Activated CD8-positive, alpha-beta T cell treated with anti-CD3 and anti-CD28 coated beads for 36 hours (primary cell): ENCODE measurements around the gene GRK5. TPM values are rescaled to one million over a fixed set of nuclear protein-coding genes. Genes with fewer than 3 reads are reported as not detected.

Source experiments
- ATAC-seq: fragments of 200-7000 bp; cut with Tn5 transposase; one replicate; pipeline ENCODE4 v1.10.0; 2021; ENCODE audit warnings: mild to moderate bottlenecking, moderate library complexity
- CTCF ChIA-PET: fragments of 350-600 bp; sonication (Branson Sonifier 250); formaldehyde crosslinking; loops from one replicate; lab custom pipeline; 2021; ENCODE audit warnings: antibody characterized with exemption; lab: Charles Lee
- POLR2A ChIA-PET: fragments of 350-600 bp; sonication (Branson Sonifier 250); formaldehyde crosslinking; loops from one replicate; lab custom pipeline; 2021; ENCODE audit warnings: antibody characterized with exemption; lab: Charles Lee
- DNase-seq: peaks from one replicate; pipeline ENCODE4 v3.0.0-alpha.2; 2020
- H3K27ac Mint-ChIP-seq: one replicate; pipeline ENCODE4 v1.8.0; 2021; ENCODE audit warnings: mild to moderate bottlenecking, mixed read lengths
- H3K27me3 Mint-ChIP-seq: one replicate; pipeline ENCODE4 v1.8.0; 2021; ENCODE audit warnings: mixed read lengths
- H3K36me3 Mint-ChIP-seq: one replicate; pipeline ENCODE4 v1.8.0; 2021; ENCODE audit warnings: low read depth, mixed read lengths
- H3K4me1 Mint-ChIP-seq: one replicate; pipeline ENCODE4 v1.8.0; 2021; ENCODE audit warnings: low read depth, mixed read lengths
- H3K4me3 Mint-ChIP-seq: one replicate; pipeline ENCODE4 v1.8.0; 2021; ENCODE audit warnings: mild to moderate bottlenecking, moderate library complexity, mixed read lengths
- H3K9me3 Mint-ChIP-seq: one replicate; pipeline ENCODE4 v1.8.0; 2021; ENCODE audit warnings: mixed read lengths
- CTCF ChIP-seq: fragments of 200-600 bp; IDR thresholded peaks from one replicate; pipeline ENCODE4 v1.8.0; 2022; ENCODE audit warnings: antibody characterized with exemption, mild to moderate bottlenecking
- intact Hi-C: fragments of 100-400 bp; cut with micrococcal nuclease; formaldehyde crosslinking; loops from one replicate; pipeline ENCODE4 v1.10.0; 2022
- total RNA-seq, 2 experiments: library from RNA; stranded (reverse); gene quantifications; one replicate each; pipeline ENCODE4 v1.2.3, GENCODE V29; 2021

Gene GRK5
- total RNA-seq, 2 experiments from 2014 or later = 14.8 to 15.6 TPM

GRCh38 chr10:119315128-119316001 is 108.0 kb downstream of the GRK5 start:
- intact Hi-C loops = loop anchor here (2.0 kb wide), 1 partner anchor 107 kb away; no protein-coding TSS in a partner anchor
- peak; percentile 93 for DNase-seq
- POLR2A ChIA-PET = interaction anchor here (1.0 to 2.3 kb wide), 7 partner anchors 10 to 108 kb away, joined by 3 to 24 read pairs (median 5); partner anchors contain the start of gene GRK5
- peak; percentile 78 for ATAC-seq
- H3K4me1 Mint-ChIP-seq = peaks cover 54% of the 10 kb centered on the region
- H3K36me3 Mint-ChIP-seq = peaks cover 6% of the 10 kb centered on the region
- no peak for TF ChIP-seq CTCF
- peaks cover 4% of the 10 kb centered on the region for H3K9me3 Mint-ChIP-seq
- peak overlapping the region; percentile 95 for H3K27ac Mint-ChIP-seq
- CTCF ChIA-PET = interaction anchor here (1.2 to 2.2 kb wide), 4 partner anchors 9 to 200 kb away, joined by 3 to 12 read pairs (median 7); no protein-coding TSS in a partner anchor
- peak overlapping the region; percentile 27 for H3K4me3 Mint-ChIP-seq
- peaks cover 1% of the 10 kb centered on the region for H3K27me3 Mint-ChIP-seq

GRCh38 chr10:119316002-119316358 is 108.6 kb downstream of the GRK5 start:
- H3K4me1 Mint-ChIP-seq = peaks cover 57% of the 10 kb centered on the region
- intact Hi-C loops = no loop called here
- no peak for TF ChIP-seq CTCF
- peak overlapping the region; percentile 95 for H3K27ac Mint-ChIP-seq
- ATAC-seq (no peak), DNase-seq (no peak)
- H3K4me3 Mint-ChIP-seq = no peak overlapping the region
- peaks cover 4% of the 10 kb centered on the region for H3K9me3 Mint-ChIP-seq
- POLR2A ChIA-PET = interaction anchor here (1.0 to 2.3 kb wide), 6 partner anchors 10 to 109 kb away, joined by 3 to 24 read pairs (median 6); partner anchors contain the start of gene GRK5
- H3K27me3 Mint-ChIP-seq = peaks cover 1% of the 10 kb centered on the region
- peaks cover 7% of the 10 kb centered on the region for H3K36me3 Mint-ChIP-seq
- CTCF ChIA-PET = interaction anchor here (1.2 to 2.2 kb wide), 4 partner anchors 10 to 199 kb away, joined by 3 to 12 read pairs (median 7); no protein-coding TSS in a partner anchor

- peaks cover 62% of the 10 kb centered on the region for H3K4me1 Mint-ChIP-seq
- intact Hi-C loops = no loop called here
- CTCF ChIA-PET = interaction anchor here (2.0 to 2.2 kb wide), 2 partner anchors 10 to 107 kb away, joined by 11 to 12 read pairs; no protein-coding TSS in a partner anchor
- peaks cover 4% of the 10 kb centered on the region for H3K9me3 Mint-ChIP-seq
- peaks cover 7% of the 10 kb centered on the region for H3K36me3 Mint-ChIP-seq
- H3K4me3 Mint-ChIP-seq = no peak overlapping the region
- POLR2A ChIA-PET = interaction anchor here (1.9 to 2.3 kb wide), 2 partner anchors 11 to 110 kb away, joined by 11 to 24 read pairs; partner anchors contain the start of gene GRK5
- no peak overlapping the region for H3K27ac Mint-ChIP-seq
- no peak for ATAC-seq
- TF ChIP-seq CTCF = no peak
- DNase-seq = no peak
- H3K27me3 Mint-ChIP-seq = peaks cover 1% of the 10 kb centered on the region
These were observed 109.3 kb downstream of the GRK5 start for GRCh38 chr10:119316729-119317097.

GRCh38 chr10:119318411-119319160 is 111.2 kb downstream of the GRK5 start:
- ChIA-PET POLR2A (interaction anchor here (2.9 kb wide), 1 partner anchor 13 kb away, joined by 10 read pairs; no protein-coding TSS in a partner anchor), CTCF (interaction anchor here (0.9 to 1.0 kb wide), 2 partner anchors 16 to 17 kb away, joined by 3 read pairs; no protein-coding TSS in a partner anchor)
- H3K4me3 Mint-ChIP-seq = no peak overlapping the region
- ATAC-seq (no peak), DNase-seq (no peak)
- intact Hi-C loops = no loop called here
- H3K9me3 Mint-ChIP-seq = no peaks in the 10 kb centered on the region
- no peak overlapping the region for H3K27ac Mint-ChIP-seq
- peaks cover 49% of the 10 kb centered on the region for H3K4me1 Mint-ChIP-seq
- H3K27me3 Mint-ChIP-seq = no peaks in the 10 kb centered on the region
- peaks cover 2% of the 10 kb centered on the region for H3K36me3 Mint-ChIP-seq
- TF ChIP-seq CTCF = no peak
